ENCODE measurements around the gene MBLAC1. TPM values are rescaled to one million over a fixed set of nuclear protein-coding genes. Genes with fewer than 3 reads are reported as not detected.
A peak's percentile ranks its signal among the peaks of the same experiment; 100 is the strongest.

The MBLAC1 gene
- total and polyA plus RNA-seq, 9 of the 15 experiments (the other 6 are each of a cell fraction or from before 2014, with no cell fraction given) = 0.03 to 3.1 (median 0.52) TPM

GRCh38 chr7:100127866-100128636 is 1.3 kb downstream of the MBLAC1 start:
- Histone ChIP-seq H3K9me1 (ENCODE audit: control insufficient read depth, insufficient read depth, low read length) (no peaks in the 10 kb centered on the region), H4K20me1 (replicated peaks; ENCODE audit: control insufficient read depth, insufficient read depth, low read length) (no peaks in the 10 kb centered on the region), H3K79me2 (ENCODE audit: control insufficient read depth, insufficient read depth, low read length) (peaks cover 22% of the 10 kb centered on the region), H3K4me3 (peak overlapping the region; percentile 74), H3K9ac (ENCODE audit: insufficient read depth in 1 of 2, low read depth in 2 of 2, low read length in 2 of 2) (peak overlapping the region; percentile 92 to 100; a peak in 3 of 4 replicates), H2AFZ (ENCODE audit: low read depth, low read length) (peak overlapping the region; percentile 97), H3K9me3 (replicated peaks; ENCODE audit: control insufficient read depth, insufficient read depth, low read depth, low read length) (no peaks in the 10 kb centered on the region), H3K4me2 (ENCODE audit: insufficient read depth, low read length) (peak overlapping the region; percentile 94), H3K27me3 (ENCODE audit: control insufficient read depth in 2 of 2, insufficient read depth in 2 of 2, low read length in 2 of 2) (no peaks in the 10 kb centered on the region; a peak in 1 of 5 replicates), H3K36me3 (ENCODE audit: control insufficient read depth, insufficient read depth, low read length) (no peaks in the 10 kb centered on the region), H3K27ac (ENCODE audit: extremely low read depth, low read depth, low read length) (peak overlapping the region; percentile 97; the same call in 2 of the 3 replicates), H3K4me1 (replicated peaks in 1 of 2; ENCODE audit: control insufficient read depth in 2 of 2, insufficient read depth in 2 of 2, low read length in 2 of 2) (peaks cover 28 to 51% of the 10 kb centered on the region in 2 experiments)
- DNase-seq (ENCODE audit: extremely low read depth in 1 of 4, low spot score in 3 of 4) (peak in 1 of 4 experiments; percentile 15), FAIRE-seq (no peak), ATAC-seq (no peak)
- BruUV-seq (replicated peaks) = no TSS peak
- in situ Hi-C loops (cut with MboI) (loop anchor here (5.0 kb wide), 2 partner anchors 136 to 211 kb away; partner anchors contain the start of gene TRIM4), intact Hi-C loops (cut with micrococcal nuclease) (loop anchor here (1.0 to 5.0 kb wide), 4 partner anchors 27 to 151 kb away; partner anchors contain the start of genes AP4M1, AZGP1, MCM7 and ZSCAN21)
- ChIA-PET POLR2A (interaction anchor here (0.6 to 1.9 kb wide), 8 partner anchors 10 to 584 kb away, joined by 3 to 7 read pairs (median 3); partner anchors contain the start of gene LAMTOR4), CTCF (ENCODE audit: low intra/inter-chr PET ratio) (interaction anchor here (0.5 to 0.9 kb wide), 3 partner anchors 199 to 216 kb away, joined by 3 read pairs; no protein-coding TSS in a partner anchor)
- 46% methylated on average over 32 of the region's 37 CpGs for WGBS (ENCODE audit: insufficient coverage, low coverage, missing lambda C conversion rate)
- TF ChIP-seq ZBTB1 (CRISPR knock-in tag; IDR thresholded peaks at IDR 0.05; ENCODE audit: borderline replicate concordance, low read depth) (0 out of 2 replicates have a peak, but pooled peaks have one; percentile 46), SOX6 (IDR thresholded peaks at IDR 0.05) (0 out of 2 replicates have a peak, but pooled peaks have one; percentile 1), ZNF143 (CRISPR knock-in tag; IDR thresholded peaks at IDR 0.05) (0 out of 2 replicates have a peak, but pooled peaks have one; percentile 25), PREB (CRISPR knock-in tag; IDR thresholded peaks at IDR 0.05) (0 out of 2 replicates have a peak, but pooled peaks have one; percentile 52), ZC3H4 (CRISPR knock-in tag; IDR thresholded peaks at IDR 0.05; ENCODE audit: borderline replicate concordance) (0 out of 2 replicates have a peak, but pooled peaks have one; percentile 72), CBFB (CRISPR knock-in tag; IDR thresholded peaks at IDR 0.05) (0 out of 2 replicates have a peak, but pooled peaks have one; percentile 43), ASH1L (IDR thresholded peaks at IDR 0.05; ENCODE audit: borderline replicate concordance, low read depth, partially characterized antibody) (no peak), HEY1 (CRISPR knock-in tag; IDR thresholded peaks at IDR 0.05; ENCODE audit: borderline replicate concordance) (no peak), ZBTB33 (CRISPR knock-in tag; IDR thresholded peaks at IDR 0.05) (peak; percentile 33; the same call in 1 of the 2 replicates), USF2 (CRISPR knock-in tag; IDR thresholded peaks at IDR 0.05) (no peak), MYC (IDR thresholded peaks at IDR 0.05; ENCODE audit: low read depth, low read length) (no peak), MYC (CRISPR knock-in tag; IDR thresholded peaks at IDR 0.05; ENCODE audit: borderline replicate concordance, low read depth) (no peak), NR1H2 (CRISPR knock-in tag; IDR thresholded peaks at IDR 0.05) (0 out of 2 replicates have a peak, but pooled peaks have one; percentile 55), SETDB1 (IDR thresholded peaks at IDR 0.05; ENCODE audit: low read length) (no peak)
